ENCODE results near the gene NUB1.

NUB1 gene

DNA sequence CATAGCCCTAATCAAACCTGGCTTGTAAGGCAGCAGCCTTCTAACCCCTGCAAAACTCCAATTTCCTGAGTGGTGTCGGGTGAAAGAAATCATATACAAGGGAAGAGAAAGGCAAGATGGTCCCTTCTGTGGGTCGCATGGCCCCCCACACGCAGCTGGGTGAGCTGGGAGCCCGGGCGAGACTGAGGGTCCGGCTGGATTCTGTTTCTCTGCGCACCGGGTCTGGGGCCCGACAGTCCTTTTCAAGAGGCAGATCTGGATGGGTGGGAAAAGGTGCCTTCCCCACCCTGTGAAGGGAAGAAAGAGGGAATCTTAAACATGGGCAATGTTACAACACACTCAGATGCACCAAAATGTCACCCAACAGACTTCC is 49.7 kb downstream of the NUB1 start:
- TF ChIP-seq, protein P1, sequence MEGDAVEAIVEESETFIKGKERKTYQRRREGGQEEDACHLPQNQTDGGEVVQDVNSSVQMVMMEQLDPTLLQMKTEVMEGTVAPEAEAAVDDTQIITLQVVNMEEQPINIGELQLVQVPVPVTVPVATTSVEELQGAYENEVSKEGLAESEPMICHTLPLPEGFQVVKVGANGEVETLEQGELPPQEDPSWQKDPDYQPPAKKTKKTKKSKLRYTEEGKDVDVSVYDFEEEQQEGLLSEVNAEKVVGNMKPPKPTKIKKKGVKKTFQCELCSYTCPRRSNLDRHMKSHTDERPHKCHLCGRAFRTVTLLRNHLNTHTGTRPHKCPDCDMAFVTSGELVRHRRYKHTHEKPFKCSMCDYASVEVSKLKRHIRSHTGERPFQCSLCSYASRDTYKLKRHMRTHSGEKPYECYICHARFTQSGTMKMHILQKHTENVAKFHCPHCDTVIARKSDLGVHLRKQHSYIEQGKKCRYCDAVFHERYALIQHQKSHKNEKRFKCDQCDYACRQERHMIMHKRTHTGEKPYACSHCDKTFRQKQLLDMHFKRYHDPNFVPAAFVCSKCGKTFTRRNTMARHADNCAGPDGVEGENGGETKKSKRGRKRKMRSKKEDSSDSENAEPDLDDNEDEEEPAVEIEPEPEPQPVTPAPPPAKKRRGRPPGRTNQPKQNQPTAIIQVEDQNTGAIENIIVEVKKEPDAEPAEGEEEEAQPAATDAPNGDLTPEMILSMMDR (IDR thresholded peaks at IDR 0.05; ENCODE audit: borderline replicate concordance, control extremely low read depth, extremely low read depth, insufficient read depth, missing control alignments), result no peak
- in situ Hi-C loops (cut with MboI; ENCODE audit: low sequenced_read_pairs, unreplicated experiment), result no loop called here
- no peak for DNase-seq (ENCODE audit: low spot score)

DNA sequence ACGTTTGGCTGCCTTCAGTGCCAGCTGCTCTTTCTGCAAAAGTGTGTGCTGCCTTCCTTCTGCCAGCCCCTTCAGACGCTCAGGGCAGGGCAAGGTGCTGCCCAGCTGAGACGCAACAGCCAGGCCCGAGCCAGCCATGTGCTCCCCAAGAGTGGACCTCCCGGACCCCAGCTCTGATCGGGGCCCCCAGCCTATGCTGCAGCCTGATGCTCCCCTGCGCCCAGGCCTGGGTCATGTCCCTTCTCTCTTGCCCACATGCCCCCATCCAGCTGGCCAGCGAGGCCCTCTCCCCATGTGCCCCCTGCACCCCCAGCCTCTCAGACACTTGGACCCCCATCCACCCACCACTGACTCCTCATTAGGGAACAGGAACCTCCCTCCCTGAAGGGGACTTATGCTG is 50.4 kb downstream of the NUB1 start:
- TF ChIP-seq, protein P1 (IDR thresholded peaks at IDR 0.05; ENCODE audit: borderline replicate concordance, control extremely low read depth, extremely low read depth, insufficient read depth, missing control alignments), result no peak
- in situ Hi-C loops (cut with MboI; ENCODE audit: low sequenced_read_pairs, unreplicated experiment), result no loop called here
- no peak for DNase-seq (ENCODE audit: low spot score)

DNA sequence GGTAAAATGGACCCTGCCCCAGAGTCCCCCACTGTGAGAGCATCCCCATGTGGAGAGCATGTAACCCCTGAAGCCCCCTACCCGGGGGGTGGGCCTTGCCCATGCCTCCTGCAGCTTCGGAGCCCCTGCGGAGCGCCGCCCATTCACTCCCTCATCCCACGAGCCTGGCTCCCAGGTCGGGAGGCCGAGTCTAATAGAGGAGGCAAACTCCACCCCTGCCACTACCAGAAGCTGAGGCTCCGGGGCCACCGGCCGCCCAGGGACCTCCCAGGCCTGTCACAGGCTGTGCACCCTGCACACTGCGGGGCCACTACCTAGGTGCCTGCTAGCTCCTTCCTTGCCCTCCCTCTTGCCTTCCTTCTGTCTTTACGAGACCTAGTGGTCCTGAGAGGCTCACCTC is 50.8 kb downstream of the NUB1 start:
- in situ Hi-C loops (cut with MboI; ENCODE audit: low sequenced_read_pairs, unreplicated experiment), result no loop called here
- no peak for DNase-seq (ENCODE audit: low spot score)
- TF ChIP-seq, protein P1 (IDR thresholded peaks at IDR 0.05; ENCODE audit: borderline replicate concordance, control extremely low read depth, extremely low read depth, insufficient read depth, missing control alignments), result no peak

DNA sequence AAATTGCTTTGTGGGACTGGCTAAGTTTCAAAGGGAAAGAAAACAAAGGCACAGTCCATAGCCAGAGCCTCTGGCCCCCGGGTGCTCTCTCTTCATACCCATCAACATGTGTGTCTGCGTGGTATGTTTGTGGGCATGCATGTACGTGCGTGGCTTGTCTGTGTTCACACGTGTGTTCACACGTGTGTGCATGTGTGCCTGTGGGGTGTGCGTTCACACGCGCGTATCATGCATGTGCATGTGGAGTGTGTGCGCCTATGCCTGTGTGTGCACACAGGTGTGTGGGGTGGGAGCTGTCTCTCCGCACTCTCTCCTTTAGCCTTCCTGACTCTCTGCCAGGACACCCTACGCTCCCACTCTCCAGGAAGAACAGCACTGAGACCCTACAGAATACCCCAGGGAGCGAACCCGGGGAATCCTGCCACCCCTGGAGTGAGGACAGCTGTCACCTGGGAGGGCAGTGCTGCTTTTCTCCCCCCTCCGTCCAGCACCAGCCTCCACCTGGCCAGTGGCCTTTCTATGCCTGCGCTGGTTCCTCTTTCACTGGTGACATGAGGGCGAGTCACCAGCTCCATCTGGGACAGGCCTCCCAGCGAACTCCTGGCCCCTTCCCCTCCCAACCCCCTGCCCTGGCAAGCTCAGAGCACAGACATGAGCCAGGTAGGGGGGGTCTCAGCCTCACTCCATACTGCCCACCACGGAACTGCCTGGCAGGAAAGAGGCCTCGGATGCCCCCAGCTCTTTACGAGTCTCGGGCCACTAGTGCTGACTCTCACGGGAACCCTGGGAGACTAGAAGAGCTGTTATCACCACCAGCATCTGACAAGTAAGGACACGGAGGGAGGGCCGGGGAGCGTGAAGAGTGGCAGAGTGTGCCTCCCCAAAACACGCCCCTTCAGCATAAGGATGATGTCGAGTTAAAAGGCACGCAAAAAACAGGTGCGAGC is 51.7 kb downstream of the NUB1 start:
- in situ Hi-C loops (cut with MboI; ENCODE audit: low sequenced_read_pairs, unreplicated experiment), result no loop called here
- no peak for DNase-seq (ENCODE audit: low spot score)
- TF ChIP-seq, protein P1 (IDR thresholded peaks at IDR 0.05; ENCODE audit: borderline replicate concordance, control extremely low read depth, extremely low read depth, insufficient read depth, missing control alignments), result no peak

DNA sequence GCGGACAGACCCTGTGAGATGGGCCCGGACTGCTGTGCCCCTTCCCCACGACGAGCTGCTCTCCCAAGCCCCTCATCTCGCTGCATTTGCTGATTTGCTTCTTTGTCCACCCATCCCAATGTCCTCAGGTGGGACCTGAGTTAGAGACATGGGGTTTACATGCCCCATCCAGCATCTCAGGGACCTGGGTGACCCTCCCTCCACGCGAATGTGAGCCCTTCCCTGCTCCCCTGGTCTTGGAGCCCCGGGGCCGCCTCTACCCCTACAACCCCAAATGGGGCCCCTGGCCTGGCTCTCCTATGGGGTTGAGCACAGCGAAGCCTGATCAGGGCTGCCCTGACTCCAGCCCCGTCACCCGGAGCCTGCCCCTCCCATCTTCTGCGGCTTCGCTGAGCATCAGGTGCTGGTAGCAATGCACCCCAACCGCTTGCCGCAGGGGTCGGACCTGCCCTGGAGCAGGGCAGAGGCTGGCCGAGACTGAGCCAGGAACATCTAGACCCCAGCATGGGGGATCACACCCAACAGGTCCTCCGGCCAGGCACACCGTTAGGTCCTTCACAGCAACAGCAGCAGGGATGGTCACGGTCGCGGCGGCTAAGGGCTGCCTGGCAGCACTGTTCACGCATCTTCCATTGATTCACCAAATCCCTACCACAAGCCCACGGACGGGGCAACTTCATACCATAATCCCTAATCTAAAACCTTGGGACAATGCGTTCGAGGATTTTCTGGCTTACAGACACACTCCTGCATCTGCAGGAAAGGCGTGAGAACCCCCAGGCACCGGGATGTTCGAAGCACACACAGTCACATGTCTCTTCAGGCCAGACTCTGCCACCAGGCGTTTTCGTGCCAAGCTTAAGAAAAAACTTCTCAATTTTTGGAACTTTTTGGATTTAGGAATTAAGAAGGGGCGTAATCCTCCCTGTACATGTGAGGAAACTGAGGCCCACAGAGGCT is 52.7 kb downstream of the NUB1 start:
- in situ Hi-C loops (cut with MboI; ENCODE audit: low sequenced_read_pairs, unreplicated experiment), result no loop called here
- no peak for DNase-seq (ENCODE audit: low spot score)

DNA sequence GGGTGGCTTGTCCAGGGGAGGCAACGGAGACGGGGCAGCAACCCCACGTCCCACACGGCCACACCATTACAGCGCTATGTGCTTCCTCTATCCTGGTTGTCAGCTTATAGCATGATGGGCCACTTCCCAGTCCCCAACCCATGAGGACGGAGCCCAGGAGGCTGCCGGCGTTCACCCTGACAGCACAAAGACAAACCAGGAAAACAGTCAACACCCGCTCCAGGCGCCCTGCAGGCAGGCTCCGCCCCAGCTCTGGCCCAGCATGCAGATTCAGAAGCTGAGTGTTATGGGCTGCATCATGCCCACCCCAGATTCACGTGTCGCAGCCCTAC is 53.4 kb downstream of the NUB1 start:
- in situ Hi-C loops (cut with MboI; ENCODE audit: low sequenced_read_pairs, unreplicated experiment), result no loop called here
- TF ChIP-seq, protein P1 (IDR thresholded peaks at IDR 0.05; ENCODE audit: borderline replicate concordance, control extremely low read depth, extremely low read depth, insufficient read depth, missing control alignments), result no peak
- DNase-seq (ENCODE audit: low spot score), result no peak

More for the DNA sequence above, 52.7 kb downstream of the NUB1 start:
- TF ChIP-seq, protein P1 (IDR thresholded peaks at IDR 0.05; ENCODE audit: borderline replicate concordance, control extremely low read depth, extremely low read depth, insufficient read depth, missing control alignments), result no peak

Data from GM13976 (cell line).